Ovary (tissue), 9 donors: Measurements from ENCODE around the gene GRK5. TPM values are rescaled to one million over a fixed set of nuclear protein-coding genes. Genes with fewer than 3 reads are reported as not detected.

Experiments used
- DNase-seq, 5 donors: peaks; one replicate each; pipeline ENCODE4 v3.0.0-alpha.2; 2019 to 2020
- H3K27ac ChIP-seq, 2 donors: fragments of 200-600 bp; one replicate each; pipeline versions ENCODE4 v1.5.1 to v1.8.0; 2019 to 2022
- H3K27me3 ChIP-seq: fragments of 200-600 bp; one replicate; pipeline ENCODE4 v1.8.0; 2022
- H3K36me3 ChIP-seq: fragments of 200-600 bp; sonication (generic); one replicate; pipeline ENCODE4 v1.5.1; 2019
- H3K4me1 ChIP-seq: one replicate; pipeline ENCODE4 v1.8.1; 2013; ENCODE audit warnings: mild to moderate bottlenecking, moderate library complexity; ENCODE audit not compliant: insufficient read depth
- H3K4me3 ChIP-seq: fragments of 200-600 bp; sonication (generic); one replicate; pipeline ENCODE4 v1.5.1; 2017
- H3K9me3 ChIP-seq, 2 donors: fragments of 200-600 bp in 1 of 2; sonication (generic) in 1 of 2; one replicate each; pipeline versions ENCODE4 v1.5.1 to v1.8.1; 2013 to 2019; ENCODE audit warnings: mild to moderate bottlenecking in 1 of 2, moderate library complexity in 1 of 2
- EP300 ChIP-seq: sonication (generic); formaldehyde crosslinking; IDR thresholded peaks from one replicate; pipeline ENCODE4 v1.6.1; 2017; ENCODE audit warnings: antibody characterized with exemption
- POLR2A ChIP-seq: fragments of 450-650 bp; IDR thresholded peaks from one replicate; pipeline ENCODE4 v1.6.1; 2017; ENCODE audit warnings: antibody characterized with exemption, mild to moderate bottlenecking, moderate library complexity
- WGBS, 3 donors: extraction: QIAGEN DNeasy Blood & Tissue Kit in 1 of 3; methylation state at CpG; one replicate each; pipeline versions ENCODE4 v1.1.5 to v1.1.7; 2013 to 2017; 5-methylcytosine and 5-hydroxymethylcytosine counted together
- intact Hi-C, 4 donors: fragments of 100-400 bp; cut with DNase I; formaldehyde crosslinking; loops; one replicate each; pipeline versions ENCODE4 v1.11.0 to v1.15.1; 2022 to 2023
- polyA plus RNA-seq, 2 donors: library from polyadenylated mRNA; stranded (reverse); fragments of 200-250 nt in 1 of 2; fragments of 350-450 nt in 1 of 2; fragmentation: Illumina TruSeq in 1 of 2; extraction: RNeasy Lipid Tissue Mini Kit (QIAGEN cat#74804) in 1 of 2; gene quantifications; one replicate each; pipeline ENCODE4 v1.2.3, GENCODE V29; 2013 to 2014
- total RNA-seq, 7 donors: library from RNA; depleted of rRNA in 2 of 7; stranded (reverse); fragments of >200 nt in 2 of 7; fragmentation: NEBNext Ultra II Directional in 3 of 7; extraction: Animal tissue kit (Norgen Biotek cat#: 25700) in 3 of 7; gene quantifications; one replicate each; pipeline versions ENCODE4 v1.1.0 to v1.2.4, GENCODE V29; 2016 to 2023
- TF ChIP-seq, protein P1 (sequence below), 3 donors: fragments of 450-650 bp in 2 of 3; fragments of 200-600 bp in 1 of 3; IDR thresholded peaks; one replicate each; pipeline versions ENCODE4 v1.5.1 to v1.8.0; 2016 to 2022; ENCODE audit warnings: antibody characterized with exemption in 3 of 3, mild to moderate bottlenecking in 1 of 3
- donor health status: DM: no; HTN: no; CAD: no; lungs with moderate emphysema.
- donor health status: DM: no; HTN: no; CAD: no.
- donor health status: Bipolar disorder and iron deficiency.
- donor health status: DM: yes; HTN: yes; CAD: no.
- donor health status: DM: no; HTN: no; CAD: no.
- donor health status: DM: yes; HTN: yes; CAD: no.

The GRK5 gene
- total and polyA plus RNA-seq, 9 donors = 10.0 to 115 (median 38.2) TPM

DNA sequence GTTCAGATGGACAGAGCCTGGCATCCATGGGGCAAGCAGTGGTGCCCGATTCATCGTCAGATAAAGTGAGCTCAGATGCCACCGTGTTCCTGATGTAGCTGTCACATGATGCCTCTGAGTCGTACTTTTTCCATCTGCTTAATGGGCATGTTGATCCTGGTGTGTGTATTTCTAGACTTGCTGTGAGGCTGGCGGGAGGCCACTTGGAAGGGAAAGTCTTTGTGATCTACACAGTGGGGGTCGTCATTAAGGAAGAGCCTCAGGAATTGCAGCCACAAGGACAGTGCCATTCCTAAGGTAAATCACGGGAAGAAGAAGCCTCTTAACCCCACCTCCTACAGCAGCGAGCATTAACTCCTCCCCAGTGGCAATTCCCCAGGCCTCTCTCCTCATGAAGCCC is 272.2 kb downstream of the GRK5 start:
- DNase-seq = no peak
- TF ChIP-seq, protein P1, sequence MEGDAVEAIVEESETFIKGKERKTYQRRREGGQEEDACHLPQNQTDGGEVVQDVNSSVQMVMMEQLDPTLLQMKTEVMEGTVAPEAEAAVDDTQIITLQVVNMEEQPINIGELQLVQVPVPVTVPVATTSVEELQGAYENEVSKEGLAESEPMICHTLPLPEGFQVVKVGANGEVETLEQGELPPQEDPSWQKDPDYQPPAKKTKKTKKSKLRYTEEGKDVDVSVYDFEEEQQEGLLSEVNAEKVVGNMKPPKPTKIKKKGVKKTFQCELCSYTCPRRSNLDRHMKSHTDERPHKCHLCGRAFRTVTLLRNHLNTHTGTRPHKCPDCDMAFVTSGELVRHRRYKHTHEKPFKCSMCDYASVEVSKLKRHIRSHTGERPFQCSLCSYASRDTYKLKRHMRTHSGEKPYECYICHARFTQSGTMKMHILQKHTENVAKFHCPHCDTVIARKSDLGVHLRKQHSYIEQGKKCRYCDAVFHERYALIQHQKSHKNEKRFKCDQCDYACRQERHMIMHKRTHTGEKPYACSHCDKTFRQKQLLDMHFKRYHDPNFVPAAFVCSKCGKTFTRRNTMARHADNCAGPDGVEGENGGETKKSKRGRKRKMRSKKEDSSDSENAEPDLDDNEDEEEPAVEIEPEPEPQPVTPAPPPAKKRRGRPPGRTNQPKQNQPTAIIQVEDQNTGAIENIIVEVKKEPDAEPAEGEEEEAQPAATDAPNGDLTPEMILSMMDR (IDR thresholded peaks at IDR 0.05) = no peak
- TF ChIP-seq POLR2A (no peak), EP300 (no peak)
- Histone ChIP-seq H3K9me3 (no peaks in the 10 kb centered on the region), H3K36me3 (no peaks in the 10 kb centered on the region), H3K4me1 (no peaks in the 10 kb centered on the region), H3K27ac (no peak overlapping the region), H3K27me3 (no peaks in the 10 kb centered on the region), H3K4me3 (no peak overlapping the region)
- intact Hi-C loops = no loop called here
- WGBS, 3 donors = 44 to 51% (median 45%) methylated on average over 8 of the region's 8 CpGs

DNA sequence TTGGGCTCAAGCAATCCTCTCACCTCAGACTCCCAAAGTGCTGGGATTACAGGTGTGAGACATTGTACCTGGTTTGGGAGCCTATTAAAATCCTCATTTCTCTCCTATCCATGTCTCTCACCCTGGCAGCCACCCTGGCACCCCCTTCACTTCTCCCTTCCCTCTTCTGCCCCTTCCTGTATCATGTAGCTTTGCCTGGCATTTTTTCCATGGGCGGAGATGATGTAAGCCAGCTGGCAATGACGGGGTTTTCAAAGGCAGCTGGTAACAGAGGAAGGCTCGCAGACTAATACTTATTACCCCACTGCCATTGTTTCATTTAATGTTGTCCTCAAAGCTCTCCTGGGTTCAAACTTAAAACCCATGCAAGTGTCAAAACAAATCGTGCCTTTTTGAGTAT is 273.3 kb downstream of the GRK5 start:
- DNase-seq = no peak

DNA sequence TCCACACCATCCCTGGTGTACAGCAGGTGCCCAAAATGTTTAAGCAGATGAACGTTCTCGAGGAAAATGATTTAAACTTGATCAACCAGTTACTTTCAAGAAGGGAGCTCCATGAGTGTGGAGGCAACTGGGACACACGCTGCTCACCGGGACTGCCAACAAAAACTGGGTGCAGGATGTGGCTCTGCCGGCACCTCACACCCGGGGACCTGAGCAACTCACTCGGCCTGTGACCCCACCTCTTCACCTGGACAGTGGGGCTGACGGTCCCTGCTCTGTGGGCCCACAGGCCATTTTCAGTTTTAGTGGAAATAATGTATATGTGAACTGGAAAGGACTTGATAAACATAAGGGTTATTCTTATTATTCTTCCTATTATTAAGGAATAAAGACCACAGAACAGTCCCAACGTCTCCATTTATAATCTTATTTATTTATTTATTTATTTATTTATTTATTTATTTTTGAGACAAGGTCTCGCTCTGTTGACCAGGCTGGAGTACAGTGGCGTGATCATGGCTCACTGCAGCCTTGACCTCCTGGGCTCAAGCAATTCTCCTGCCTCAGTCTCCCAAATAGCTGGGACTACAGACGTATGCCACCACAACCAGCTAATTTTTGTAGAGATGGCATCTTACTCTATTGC is 274.5 kb downstream of the GRK5 start:
- TF ChIP-seq, protein P1 (IDR thresholded peaks at IDR 0.05) = no peak
- no peak for TF ChIP-seq POLR2A
- H3K4me3 ChIP-seq = no peak overlapping the region
- 89 to 91% (median 91%) methylated on average over 12 of the region's 12 CpGs for WGBS, 3 donors

More for the DNA sequence above, 273.3 kb downstream of the GRK5 start:
- WGBS, 3 donors = 58 to 62% (median 59%) methylated on average over 4 of the region's 4 CpGs
- intact Hi-C loops = no loop called here
- TF ChIP-seq POLR2A (no peak), EP300 (no peak)
- TF ChIP-seq, protein P1 (IDR thresholded peaks at IDR 0.05) = no peak
- no peaks in the 10 kb centered on the region for H3K4me1 ChIP-seq
- no peak overlapping the region for H3K4me3 ChIP-seq
- no peaks in the 10 kb centered on the region for H3K9me3 ChIP-seq
- H3K27me3 ChIP-seq = no peaks in the 10 kb centered on the region
- H3K36me3 ChIP-seq = no peaks in the 10 kb centered on the region
- no peak overlapping the region for H3K27ac ChIP-seq

DNA sequence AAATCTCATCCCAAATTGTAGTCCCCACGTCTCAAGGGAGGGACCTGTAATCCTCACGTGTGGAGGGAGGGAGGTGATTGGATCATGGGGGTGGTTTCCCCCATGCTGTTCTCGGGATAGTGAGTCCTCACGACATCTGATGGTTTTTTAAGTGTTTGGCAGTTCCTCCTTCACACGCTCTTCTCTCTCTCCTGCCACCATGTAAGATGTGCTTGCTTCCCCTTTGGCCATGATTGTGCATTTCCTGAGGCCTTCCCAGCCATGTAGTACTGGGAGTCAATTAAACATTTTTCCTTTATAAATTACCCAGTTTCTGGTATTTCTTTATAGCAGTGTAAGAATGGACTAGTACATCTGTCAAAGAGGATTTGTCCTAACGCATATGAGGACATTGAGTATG is 275.6 kb downstream of the GRK5 start:
- WGBS, 3 donors = 91 to 95% (median 95%) methylated on average over 6 of the region's 6 CpGs
- no peak for DNase-seq
- H3K36me3 ChIP-seq = no peaks in the 10 kb centered on the region
- no peaks in the 10 kb centered on the region for H3K4me1 ChIP-seq
- TF ChIP-seq EP300 = no peak
- no peak for TF ChIP-seq POLR2A
- TF ChIP-seq, protein P1 (IDR thresholded peaks at IDR 0.05) = no peak
- H3K27ac ChIP-seq = no peak overlapping the region
- no peak overlapping the region for H3K4me3 ChIP-seq
- no peaks in the 10 kb centered on the region for H3K9me3 ChIP-seq
- intact Hi-C loops = no loop called here
- H3K27me3 ChIP-seq = no peaks in the 10 kb centered on the region

More for the DNA sequence above, 274.5 kb downstream of the GRK5 start:
- Histone ChIP-seq H3K4me1 (no peaks in the 10 kb centered on the region), H3K27ac (no peak overlapping the region), H3K36me3 (no peaks in the 10 kb centered on the region), H3K9me3 (no peaks in the 10 kb centered on the region), H3K27me3 (no peaks in the 10 kb centered on the region)
- intact Hi-C loops = no loop called here
- no peak for DNase-seq
